Left colon (tissue), 2 donors: ENCODE measurements around the gene KISS1. TPM values are rescaled to one million over a fixed set of nuclear protein-coding genes. Genes with fewer than 3 reads are reported as not detected.

Experiments
- ATAC-seq: fragments of 200-7000 bp; cut with Tn5 transposase; one replicate; pipeline ENCODE4 v1.9.1; 2020; ENCODE audit warnings: mild to moderate bottlenecking, moderate library complexity
- DNase-seq, 2 donors: peaks; one replicate each; pipeline ENCODE4 v3.0.0-alpha.2; 2020
- intact Hi-C, 2 donors: fragments of 100-400 bp; cut with DNase I in 1 of 2; cut with micrococcal nuclease in 1 of 2; formaldehyde crosslinking; loops; one replicate each; pipeline versions ENCODE4 v1.11.2 to v1.14.0; 2022; cut with DNase I, micrococcal nuclease
- total RNA-seq, 2 donors: library from RNA; stranded (reverse); fragmentation: NEBNext Ultra II Directional; extraction: Animal tissue kit (Norgen Biotek cat#: 25700); gene quantifications; one replicate each; pipeline ENCODE4 v1.2.1, GENCODE V29; 2021
- donor health status: DM: no; HTN: no; CAD: no.
- donor health status: DM: yes; HTN: yes; CAD: no.

The KISS1 gene
- total RNA-seq, 2 donors from 2014 or later, result 0.49 TPM; not detected in 1

DNA sequence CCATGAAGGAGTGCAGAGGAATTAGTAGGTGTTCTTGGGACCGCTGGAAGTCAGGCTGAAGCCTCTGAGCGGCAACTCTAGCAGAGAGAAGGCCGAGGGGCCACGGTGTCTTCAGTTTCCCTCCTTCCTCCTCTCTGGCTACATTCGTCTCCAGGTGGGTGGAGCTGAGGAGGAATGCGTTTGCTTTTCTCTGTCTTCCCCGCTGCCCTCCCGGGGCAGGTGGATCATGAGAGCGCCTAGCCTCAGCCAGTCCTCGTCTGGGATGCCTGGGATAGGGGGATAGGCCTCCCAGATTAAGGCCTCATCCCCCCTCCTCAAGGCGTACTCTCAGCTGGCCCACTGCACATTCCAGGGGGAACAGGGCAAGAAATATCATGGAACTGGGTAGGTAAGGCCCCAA is 25.0 kb upstream of the KISS1 start:
- intact Hi-C loops, result no loop called here
- ATAC-seq (no peak), DNase-seq (no peak)

GRCh38 chr1:204219971-204220616 is 23.8 kb upstream of the KISS1 start:
- DNase-seq (no peak), ATAC-seq (no peak)
- intact Hi-C loops, result no loop called here

DNA sequence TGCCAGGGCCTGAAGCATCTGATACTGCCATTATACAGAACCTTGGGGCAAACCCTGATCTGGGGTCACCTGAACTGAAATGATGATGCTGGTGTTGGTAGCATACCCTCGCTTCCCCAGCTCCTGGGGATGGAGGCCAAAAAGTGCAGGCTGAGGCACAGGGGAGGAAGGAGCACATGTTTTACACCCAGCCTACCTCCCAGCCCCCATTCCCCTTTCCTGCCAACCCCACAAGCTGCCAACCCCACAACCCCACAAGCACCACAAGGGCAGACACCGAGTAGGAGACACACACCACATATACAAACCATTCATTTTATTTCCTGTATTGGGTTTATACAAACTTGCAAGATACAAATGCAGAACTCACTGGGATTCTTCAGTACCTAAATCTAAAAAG is 22.3 kb upstream of the KISS1 start:
- intact Hi-C loops, result no loop called here
- no peak for ATAC-seq

DNA sequence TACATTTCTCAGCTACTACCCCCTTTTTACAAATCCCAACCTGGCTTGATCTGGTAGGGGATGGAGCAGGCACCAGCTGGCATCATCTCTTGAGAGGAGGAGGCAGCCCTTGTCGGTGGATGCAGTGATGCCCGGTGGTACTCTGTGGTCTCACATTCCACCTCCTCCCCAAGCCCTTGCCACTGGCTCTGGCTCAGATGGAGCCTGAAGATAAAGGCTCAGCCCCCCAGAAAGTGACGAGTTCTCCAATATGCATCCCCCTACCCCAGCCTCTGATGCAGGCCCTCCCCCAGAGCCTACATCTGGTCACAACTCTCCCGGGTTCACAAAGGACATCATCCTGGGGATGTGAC is 21.3 kb upstream of the KISS1 start:
- ATAC-seq (no peak), DNase-seq (no peak)
- intact Hi-C loops, result no loop called here

More for the DNA sequence above, 22.3 kb upstream of the KISS1 start:
- no peak for DNase-seq

DNA sequence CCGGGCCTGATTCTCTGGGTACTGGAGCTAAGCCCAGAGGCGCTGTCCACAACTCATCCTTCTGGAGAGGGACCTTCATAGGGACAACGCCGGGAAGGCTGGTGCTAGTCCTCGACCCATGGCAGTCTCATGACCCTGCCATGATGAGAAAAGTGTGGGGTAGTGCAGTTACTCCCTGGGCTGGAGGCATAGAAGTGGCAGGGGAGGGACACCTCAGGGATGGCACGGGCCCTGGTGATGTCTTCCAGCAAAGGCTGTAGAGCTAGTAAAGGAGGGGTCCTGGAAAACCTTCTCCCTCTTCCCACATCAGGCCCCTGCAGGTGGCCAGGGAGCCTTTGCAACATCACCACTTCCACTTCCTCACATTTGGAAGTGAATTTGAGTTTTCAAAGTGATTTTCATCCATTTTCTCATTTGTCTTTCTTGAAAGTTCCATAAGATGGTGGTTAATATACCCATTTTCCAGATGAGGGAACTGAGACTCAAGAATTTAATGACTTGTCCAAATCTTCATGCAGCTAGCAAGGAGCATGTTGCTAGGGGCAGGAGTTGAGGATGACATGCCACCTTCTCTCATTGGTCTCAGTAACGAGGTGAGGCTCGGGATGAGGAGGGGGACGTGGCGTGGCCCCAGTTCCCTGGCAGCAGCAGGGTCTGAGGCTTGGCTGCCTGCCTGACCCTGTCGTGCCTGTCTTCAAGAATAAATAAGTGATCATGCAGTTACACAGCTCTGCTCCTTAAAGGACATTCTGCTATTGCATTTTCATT is 20.8 kb upstream of the KISS1 start:
- ATAC-seq (no peak), DNase-seq (no peak)
- intact Hi-C loops, result no loop called here

DNA sequence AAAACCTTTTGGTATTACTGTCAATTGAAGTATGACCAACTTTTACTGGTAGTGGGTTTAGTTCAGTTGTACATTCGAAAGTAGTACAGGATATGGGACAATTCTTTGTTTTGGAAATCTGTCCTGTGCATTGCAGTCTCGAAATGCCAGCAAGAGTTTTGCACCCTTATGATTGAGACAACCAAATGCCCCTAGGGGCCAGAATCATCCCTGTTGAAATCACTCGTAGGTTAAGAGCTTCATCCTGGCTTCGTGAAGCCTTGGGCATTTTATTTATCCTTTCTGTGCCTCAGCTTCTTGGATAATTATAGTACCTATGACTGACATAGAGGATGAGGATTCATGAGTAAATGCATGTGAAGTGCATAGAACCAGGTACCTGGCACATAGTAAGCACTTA is 19.9 kb upstream of the KISS1 start:
- DNase-seq, result no peak
- no peak for ATAC-seq
- intact Hi-C loops, result no loop called here

DNA sequence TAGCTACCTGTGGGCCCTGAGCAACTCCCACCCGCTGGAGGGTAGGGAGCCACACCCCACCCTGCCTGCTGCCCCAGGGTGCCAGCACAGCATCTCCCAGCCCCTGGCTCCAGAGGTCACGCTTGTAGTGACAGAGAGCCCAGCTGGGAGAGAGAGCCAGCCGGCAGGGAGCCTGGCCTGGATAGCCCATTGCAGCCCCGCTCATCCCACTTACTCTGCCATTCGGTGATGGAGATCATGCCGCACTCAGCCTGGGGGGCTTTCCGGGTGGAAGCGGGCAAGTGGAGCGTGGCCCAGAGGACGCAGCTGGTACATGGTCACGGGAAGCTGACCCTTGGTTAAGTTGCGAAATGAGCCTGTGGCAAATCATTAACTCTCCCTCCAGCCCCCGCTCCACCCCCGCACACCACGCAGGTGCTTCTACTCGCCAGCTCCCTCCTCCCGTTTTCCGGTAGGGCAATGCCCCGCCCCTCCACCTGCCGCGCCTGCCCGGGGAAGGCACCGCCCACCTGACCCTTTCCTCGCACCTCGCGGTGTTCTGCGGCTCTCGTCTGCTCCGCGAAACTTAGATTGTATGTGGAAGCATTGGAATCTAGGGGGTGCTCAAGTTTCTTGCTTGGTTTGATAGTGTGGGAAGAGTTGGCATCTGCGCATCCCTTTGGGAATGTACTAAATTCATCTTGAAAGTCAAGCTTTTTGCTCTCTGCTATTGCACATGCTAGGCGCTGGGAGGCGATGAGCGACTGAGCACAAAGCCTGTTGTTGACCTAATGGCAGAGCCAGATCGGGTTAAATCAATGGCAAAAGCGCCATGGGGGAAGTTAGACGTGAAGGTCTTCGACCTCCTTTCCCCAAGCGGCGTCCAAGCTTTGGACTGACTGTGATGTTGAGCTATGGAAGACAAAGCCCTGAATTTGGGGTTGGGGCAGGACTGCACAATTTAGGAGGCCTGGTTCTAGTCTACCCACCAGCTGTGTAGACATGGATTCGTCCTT is 17.7 kb upstream of the KISS1 start, which contains the start of gene GOLT1A:
TSS of gene GOLT1A (minus strand) at position 321 of the 995 bp plus-strand sequence. CDS start at position 239, 82 bp downstream.
- ATAC-seq (peak; percentile 94), DNase-seq (peak; percentile 86 to 90)
- intact Hi-C loops, result loop anchor here in 1 of 2 donors (5.0 kb wide), 1 partner anchor 148 kb away; no protein-coding TSS in a partner anchor

DNA sequence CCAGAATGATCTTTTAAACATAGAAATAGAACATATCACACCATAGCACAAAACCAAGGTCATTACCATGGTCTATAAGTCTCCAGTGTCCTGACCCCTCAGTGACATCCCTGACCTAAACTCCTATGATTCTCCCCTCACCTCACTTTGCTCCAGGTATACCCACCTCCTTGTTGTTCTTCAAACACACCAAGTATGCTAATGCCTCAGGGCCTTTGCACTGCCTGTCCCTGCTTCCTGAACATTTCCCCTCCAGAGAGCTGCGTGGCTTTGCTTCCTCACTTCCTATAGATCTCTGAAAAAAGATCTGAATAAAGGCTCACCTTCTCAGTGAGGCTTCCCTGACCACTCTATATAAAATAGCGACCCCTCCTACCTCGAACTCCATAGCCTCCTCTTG is 16.4 kb upstream of the KISS1 start:
- no peak for ATAC-seq
- DNase-seq, result no peak
- intact Hi-C loops, result loop anchor here in 1 of 2 donors (5.0 kb wide), 1 partner anchor 150 kb away; no protein-coding TSS in a partner anchor

DNA sequence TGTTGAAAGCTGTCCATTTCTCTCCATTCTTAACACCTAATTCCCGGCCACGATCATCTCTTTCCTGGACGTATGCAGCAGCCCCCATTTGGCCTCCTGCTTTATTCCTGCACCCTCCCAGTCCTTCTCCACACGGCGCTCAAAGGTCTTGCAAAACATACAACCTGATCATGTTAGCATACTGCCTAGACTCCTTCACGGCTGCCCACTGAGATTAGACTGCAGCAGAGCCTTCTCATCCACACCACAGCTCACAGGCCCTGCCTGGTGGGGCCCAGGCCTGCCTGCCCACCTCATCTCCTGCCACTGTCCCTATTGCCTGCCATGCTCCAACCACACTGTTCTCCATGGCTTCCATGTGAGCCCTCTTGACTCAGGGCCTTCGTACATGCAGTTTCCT is 14.8 kb upstream of the KISS1 start:
- intact Hi-C loops, result loop anchor here in 1 of 2 donors (5.0 kb wide), 1 partner anchor 151 kb away; no protein-coding TSS in a partner anchor
- DNase-seq (no peak), ATAC-seq (no peak)

- ATAC-seq (peak; percentile 90), DNase-seq (peak; percentile 40 to 81)
- intact Hi-C loops, result loop anchor here in 1 of 2 donors (5.0 kb wide), 1 partner anchor 45 kb away; no protein-coding TSS in a partner anchor
Measured at GRCh38 chr1:204207136-204207616, 10.9 kb upstream of the KISS1 start.

GRCh38 chr1:204206121-204206520 is 9.8 kb upstream of the KISS1 start:
- ATAC-seq (no peak), DNase-seq (no peak)
- intact Hi-C loops, result loop anchor here in 1 of 2 donors (5.0 kb wide), 1 partner anchor 44 kb away; no protein-coding TSS in a partner anchor

GRCh38 chr1:204205486-204205885 is 9.2 kb upstream of the KISS1 start:
- intact Hi-C loops, result loop anchor here in 1 of 2 donors (5.0 kb wide), 1 partner anchor 43 kb away; no protein-coding TSS in a partner anchor
- no peak for ATAC-seq
- no peak for DNase-seq

- no peak for DNase-seq
- ATAC-seq, result no peak
- intact Hi-C loops, result loop anchor here in 1 of 2 donors (5.0 kb wide), 1 partner anchor 43 kb away; no protein-coding TSS in a partner anchor
Measured at GRCh38 chr1:204204944-204205343, 8.7 kb upstream of the KISS1 start.

DNA sequence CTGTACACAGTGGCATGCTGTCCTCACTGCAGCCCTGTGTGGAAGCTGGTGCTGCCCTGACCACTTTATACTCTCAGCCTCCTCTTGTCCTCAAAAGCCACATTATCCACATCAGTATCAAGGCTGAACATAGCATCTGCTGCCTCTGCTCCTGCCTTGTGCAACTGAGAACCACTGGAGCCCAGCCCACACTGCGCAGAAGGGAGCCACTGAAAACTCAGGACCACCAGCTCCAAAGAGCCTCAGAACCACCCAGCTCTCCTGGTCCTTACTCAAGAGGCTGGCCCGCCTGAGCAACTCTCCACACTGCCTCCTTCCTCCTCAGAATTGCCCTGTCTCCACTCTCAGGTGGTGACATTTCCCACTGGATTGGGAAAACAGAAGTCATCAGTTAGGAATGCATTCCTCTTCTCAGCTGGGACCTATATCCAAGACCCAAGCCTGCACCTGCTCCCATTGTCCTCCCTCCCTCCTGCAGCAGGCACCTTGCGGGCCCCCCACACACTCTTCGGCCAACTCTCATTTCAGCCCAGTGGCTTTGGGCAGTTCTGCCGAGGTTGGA is 7.0 kb upstream of the KISS1 start:
- ATAC-seq (no peak), DNase-seq (peak in 1 of 2 donors; percentile 18)
- intact Hi-C loops, result no loop called here

- no peak for ATAC-seq
- intact Hi-C loops, result no loop called here
- peak in 1 of 2 donors; percentile 4 for DNase-seq
Measured at GRCh38 chr1:204202481-204202880, 6.2 kb upstream of the KISS1 start.

- peak in 1 of 2 donors; percentile 17 for DNase-seq
- ATAC-seq, result no peak
- intact Hi-C loops, result no loop called here
Measured at GRCh38 chr1:204201348-204202040, 5.2 kb upstream of the KISS1 start.

DNA sequence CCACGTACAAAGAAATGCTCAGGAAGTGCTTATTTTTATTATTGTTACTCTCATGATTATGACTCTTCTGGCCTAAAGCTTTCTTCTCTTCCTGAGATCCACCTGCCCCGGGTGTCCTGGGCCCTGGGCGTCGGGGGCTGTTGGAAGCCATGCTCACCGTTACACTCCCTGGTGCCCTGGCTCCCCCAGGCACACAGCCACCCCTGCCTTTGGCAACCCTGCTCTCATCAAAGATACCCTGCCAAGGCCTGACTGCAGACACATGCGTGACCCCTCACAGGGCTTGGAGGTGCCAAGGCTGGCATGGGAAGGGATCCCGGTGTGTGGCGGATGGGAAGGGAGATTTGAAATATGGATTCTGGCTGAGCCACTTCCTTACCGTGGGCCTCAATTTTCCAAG is 3.3 kb upstream of the KISS1 start:
- ATAC-seq (no peak), DNase-seq (peak in 1 of 2 donors; percentile 8)
- intact Hi-C loops, result no loop called here
